Stomach (tissue), 9 donors: ENCODE data around the gene SYT11. TPM values are rescaled to one million over a fixed set of nuclear protein-coding genes. Genes with fewer than 3 reads are reported as not detected.

Experiments used
- DNase-seq, 2 donors: peaks; one replicate each; pipeline versions ENCODE4 v3.0.0 to v3.0.0-alpha.2; 2013 to 2019
- H3K27ac ChIP-seq, 5 donors: fragments of 200-600 bp in 4 of 5; sonication (generic) in 4 of 5; one replicate each; pipeline ENCODE4 v1.5.1; 2013 to 2019; ENCODE audit warnings: mild to moderate bottlenecking in 1 of 5, moderate library complexity in 1 of 5
- H3K27me3 ChIP-seq, 3 donors: fragments of 200-600 bp; sonication (generic); one replicate each; pipeline ENCODE4 v1.5.1; 2017 to 2019; ENCODE audit warnings: mixed run types in 1 of 3
- H3K36me3 ChIP-seq, 4 donors: fragments of 200-600 bp; sonication (generic); 1 replicate in 3 of 4; 2 replicates in 1 of 4; pipeline ENCODE4 v1.5.1; 2016 to 2019
- H3K4me1 ChIP-seq, 4 donors: fragments of 200-600 bp; sonication (generic); one replicate each; pipeline ENCODE4 v1.5.1; 2016 to 2019
- H3K4me3 ChIP-seq, 4 donors: fragments of 200-600 bp; sonication (generic) in 3 of 4; one replicate each; pipeline ENCODE4 v1.5.1; 2016 to 2019; ENCODE audit warnings: mild to moderate bottlenecking in 1 of 4
- H3K9me3 ChIP-seq, 4 donors: fragments of 200-600 bp; sonication (generic); one replicate each; pipeline ENCODE4 v1.5.1; 2016 to 2019
- EP300 ChIP-seq: sonication (generic); formaldehyde crosslinking; IDR thresholded peaks from one replicate; pipeline ENCODE4 v1.6.1; 2017; ENCODE audit warnings: antibody characterized with exemption
- POLR2A ChIP-seq, 4 donors: fragments of 450-650 bp; IDR thresholded peaks; one replicate each; pipeline ENCODE4 v1.6.1; 2016; ENCODE audit warnings: antibody characterized with exemption in 4 of 4, control low read depth in 2 of 4, mild to moderate bottlenecking in 1 of 4, moderate library complexity in 1 of 4
- POLR2AphosphoS5 ChIP-seq, 3 donors: sonication (generic); formaldehyde crosslinking; IDR thresholded peaks; one replicate each; pipeline ENCODE4 v1.6.1; 2016; ENCODE audit warnings: antibody characterized with exemption in 3 of 3
- WGBS, 5 donors: extraction: QIAGEN DNeasy Blood & Tissue Kit in 3 of 5; methylation state at CpG; one replicate each; pipeline versions ENCODE4 v1.1.5 to v1.1.7; 2013 to 2018; 5-methylcytosine and 5-hydroxymethylcytosine counted together
- intact Hi-C: fragments of 100-400 bp; cut with DNase I; formaldehyde crosslinking; loops from one replicate; pipeline ENCODE4 v1.15.1; 2023; ENCODE audit warnings: low total_unique reads
- polyA plus RNA-seq, 3 donors: library from polyadenylated mRNA; stranded (reverse); fragments of 200-250 nt; gene quantifications; one replicate each; pipeline ENCODE4 v1.2.3, GENCODE V29; 2013
- total RNA-seq, 5 donors: library from RNA; depleted of rRNA; stranded (reverse); fragments of >200 nt; gene quantifications; one replicate each; pipeline versions ENCODE4 v1.1.0 to v1.2.3, GENCODE V29; 2014 to 2016
- TF ChIP-seq, protein P1 (sequence below), 7 experiments: fragments of 450-650 bp in 4 of 7; fragments of 200-600 bp in 3 of 7; sonication (generic) in 3 of 7; IDR thresholded peaks; one replicate each; pipeline ENCODE4 v1.5.1; 2016 to 2019; ENCODE audit warnings: antibody characterized with exemption in 7 of 7, control low read depth in 2 of 7, mild to moderate bottlenecking in 1 of 7
- donor health status: healthy with polysubstance abuse.
- donor health status: Bipolar disorder and iron deficiency.
- donor health status: healthy.

SYT11 gene
- total and polyA plus RNA-seq, 8 donors = 0.76 to 12.9 (median 1.7) TPM

DNA sequence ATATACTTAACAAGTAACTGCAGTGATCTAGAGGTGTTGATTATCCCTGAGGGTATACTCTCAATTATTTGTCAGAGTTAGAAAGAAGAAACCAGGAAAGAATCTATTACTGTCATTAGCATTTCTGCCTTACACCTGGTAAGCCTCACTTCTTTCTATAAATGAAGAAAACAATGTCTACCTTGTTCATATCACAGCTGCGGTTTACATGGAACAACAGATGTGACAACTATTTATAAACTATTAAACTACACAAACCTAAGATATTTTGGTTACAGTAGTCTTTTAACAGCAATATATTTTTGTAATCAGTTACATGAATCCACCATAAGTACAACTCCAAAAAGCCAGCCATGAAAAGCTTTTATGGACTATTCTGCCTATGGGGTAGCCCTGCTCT is 43.0 kb upstream of the SYT11 start:
- intact Hi-C loops = no loop called here
- no peak overlapping the region for H3K4me3 ChIP-seq
- TF ChIP-seq, protein P1, sequence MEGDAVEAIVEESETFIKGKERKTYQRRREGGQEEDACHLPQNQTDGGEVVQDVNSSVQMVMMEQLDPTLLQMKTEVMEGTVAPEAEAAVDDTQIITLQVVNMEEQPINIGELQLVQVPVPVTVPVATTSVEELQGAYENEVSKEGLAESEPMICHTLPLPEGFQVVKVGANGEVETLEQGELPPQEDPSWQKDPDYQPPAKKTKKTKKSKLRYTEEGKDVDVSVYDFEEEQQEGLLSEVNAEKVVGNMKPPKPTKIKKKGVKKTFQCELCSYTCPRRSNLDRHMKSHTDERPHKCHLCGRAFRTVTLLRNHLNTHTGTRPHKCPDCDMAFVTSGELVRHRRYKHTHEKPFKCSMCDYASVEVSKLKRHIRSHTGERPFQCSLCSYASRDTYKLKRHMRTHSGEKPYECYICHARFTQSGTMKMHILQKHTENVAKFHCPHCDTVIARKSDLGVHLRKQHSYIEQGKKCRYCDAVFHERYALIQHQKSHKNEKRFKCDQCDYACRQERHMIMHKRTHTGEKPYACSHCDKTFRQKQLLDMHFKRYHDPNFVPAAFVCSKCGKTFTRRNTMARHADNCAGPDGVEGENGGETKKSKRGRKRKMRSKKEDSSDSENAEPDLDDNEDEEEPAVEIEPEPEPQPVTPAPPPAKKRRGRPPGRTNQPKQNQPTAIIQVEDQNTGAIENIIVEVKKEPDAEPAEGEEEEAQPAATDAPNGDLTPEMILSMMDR (IDR thresholded peaks at IDR 0.05) = no peak
- TF ChIP-seq POLR2AphosphoS5 (IDR thresholded peaks at IDR 0.05) (no peak), EP300 (no peak), POLR2A (IDR thresholded peaks at IDR 0.05) (no peak)
- no peaks in the 10 kb centered on the region for H3K9me3 ChIP-seq
- H3K4me1 ChIP-seq = no peaks in the 10 kb centered on the region
- DNase-seq = no peak
- WGBS, 5 donors = 89 to 100% (median 95%) methylated on average over 1 of the region's 1 CpG
- H3K36me3 ChIP-seq = peaks cover 31 to 100% (median 100%) of the 10 kb centered on the region in 4 donors
- H3K27me3 ChIP-seq = no peaks in the 10 kb centered on the region
- no peak overlapping the region for H3K27ac ChIP-seq

DNA sequence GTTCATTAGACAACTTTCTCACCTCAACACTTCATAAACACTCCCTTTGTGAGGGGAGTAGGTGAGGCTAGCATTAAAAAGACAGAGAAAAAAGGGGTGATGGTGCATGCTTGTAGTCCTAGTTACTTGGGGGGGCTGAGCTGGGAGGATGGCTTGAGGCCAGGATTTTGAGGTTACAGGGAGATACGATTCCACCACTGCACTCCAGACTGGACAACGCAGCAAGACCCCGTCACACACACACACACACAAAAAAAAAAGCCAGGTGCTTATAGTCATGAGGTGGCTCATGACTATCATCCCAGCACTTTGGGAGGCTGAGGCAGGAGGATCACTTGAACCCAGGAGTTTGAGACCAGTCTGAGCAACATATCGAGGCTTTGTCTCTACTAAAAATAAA is 31.9 kb upstream of the SYT11 start:
- no peaks in the 10 kb centered on the region for H3K27me3 ChIP-seq
- intact Hi-C loops = no loop called here
- 87 to 95% (median 90%) methylated on average over 4 of the region's 4 CpGs for WGBS, 5 donors
- DNase-seq = no peak
- H3K4me1 ChIP-seq = no peaks in the 10 kb centered on the region
- TF ChIP-seq, protein P1 (IDR thresholded peaks at IDR 0.05) = no peak
- TF ChIP-seq POLR2A (IDR thresholded peaks at IDR 0.05) = no peak
- TF ChIP-seq POLR2AphosphoS5 (IDR thresholded peaks at IDR 0.05) = no peak
- no peak for TF ChIP-seq EP300
- H3K9me3 ChIP-seq = no peaks in the 10 kb centered on the region
- H3K4me3 ChIP-seq = no peak overlapping the region
- peaks cover 28 to 62% (median 46%) of the 10 kb centered on the region in 4 donors for H3K36me3 ChIP-seq
- no peak overlapping the region for H3K27ac ChIP-seq

DNA sequence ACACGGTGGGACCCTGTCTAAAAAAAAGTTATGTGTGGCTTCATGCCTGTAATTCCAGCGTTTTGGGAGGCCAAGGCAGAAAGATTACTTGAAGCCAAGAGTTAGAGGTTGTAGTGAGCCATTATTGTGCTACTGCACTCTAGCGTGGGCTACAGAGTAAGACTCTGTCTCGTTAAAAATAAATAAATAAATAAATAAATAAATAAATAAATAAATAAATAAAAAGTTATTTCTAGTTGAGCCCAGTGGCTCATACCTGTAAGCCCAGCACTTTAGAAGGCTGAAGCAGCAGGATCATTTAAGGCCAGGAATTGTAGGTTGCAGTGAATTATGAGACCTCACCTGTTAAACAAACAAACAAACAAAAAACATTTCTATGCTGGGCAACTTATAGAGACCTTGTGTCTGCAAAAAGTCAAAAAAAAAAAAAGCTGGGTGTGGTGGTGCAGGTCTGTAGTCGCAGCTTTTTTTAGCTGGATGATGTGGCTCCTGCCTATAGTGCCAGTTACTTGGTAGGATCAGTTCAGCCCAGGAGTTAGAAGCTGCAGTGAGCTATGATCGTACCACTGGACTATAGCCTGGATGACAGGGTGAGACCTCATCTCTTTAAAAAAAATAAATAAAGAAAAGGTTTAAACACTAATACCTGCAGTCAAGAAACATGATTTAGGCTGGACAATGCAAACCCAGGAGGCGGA is 27.9 kb upstream of the SYT11 start:
- H3K4me1 ChIP-seq = peaks cover 0 to 7% (median 0%) of the 10 kb centered on the region in 4 donors
- H3K9me3 ChIP-seq = no peaks in the 10 kb centered on the region
- no peaks in the 10 kb centered on the region for H3K27me3 ChIP-seq
- no peak overlapping the region for H3K27ac ChIP-seq
- H3K4me3 ChIP-seq = no peak overlapping the region
- H3K36me3 ChIP-seq = peaks cover under 1 to 26% (median 6%) of the 10 kb centered on the region in 4 donors
- no peak for DNase-seq
- TF ChIP-seq POLR2A (IDR thresholded peaks at IDR 0.05) (no peak), POLR2AphosphoS5 (IDR thresholded peaks at IDR 0.05) (no peak), EP300 (no peak)
- TF ChIP-seq, protein P1 (IDR thresholded peaks at IDR 0.05) = no peak
- WGBS, 5 donors = 94 to 98% (median 97%) methylated on average over 7 of the region's 7 CpGs
- intact Hi-C loops = no loop called here

DNA sequence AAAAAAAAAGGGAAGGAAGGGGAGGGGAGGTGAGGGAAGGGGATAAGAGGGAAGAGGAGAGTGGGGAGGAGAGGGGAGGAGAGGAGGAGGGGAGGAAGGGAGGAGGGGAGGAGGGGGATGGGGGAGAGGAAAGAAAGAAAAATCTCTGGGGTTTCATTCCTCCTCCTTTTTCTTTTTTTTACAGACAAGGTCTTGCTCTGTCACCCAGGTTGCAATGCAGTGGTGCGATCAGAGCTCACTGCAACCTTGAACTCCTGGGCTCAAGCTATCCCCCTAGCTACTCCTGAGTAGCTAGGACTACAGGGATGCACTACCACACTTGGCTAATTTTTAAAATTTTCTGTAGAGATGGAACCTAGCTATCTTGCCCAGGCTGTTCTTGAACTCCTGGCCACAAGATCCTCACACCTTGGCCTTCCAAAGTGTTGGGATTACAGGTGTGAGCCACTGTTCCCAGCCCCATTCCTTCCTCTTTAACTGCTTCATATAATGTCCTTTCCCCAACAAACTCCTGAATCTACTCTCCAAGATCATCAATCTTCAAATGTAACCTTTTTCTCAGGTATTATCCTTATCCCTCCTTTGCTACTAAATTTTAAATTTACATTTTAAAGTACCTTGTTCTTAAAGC is 25.6 kb upstream of the SYT11 start:
- H3K4me1 ChIP-seq = peaks cover 0 to 7% (median 0%) of the 10 kb centered on the region in 4 donors
- H3K27ac ChIP-seq = no peak overlapping the region
- no peak for DNase-seq
- H3K9me3 ChIP-seq = no peaks in the 10 kb centered on the region
- intact Hi-C loops = no loop called here
- H3K36me3 ChIP-seq = peaks cover 0 to 18% (median 0%) of the 10 kb centered on the region in 4 donors
- no peaks in the 10 kb centered on the region for H3K27me3 ChIP-seq
- no peak overlapping the region for H3K4me3 ChIP-seq
- 83 to 100% (median 92%) methylated on average over 1 of the region's 1 CpG for WGBS, 5 donors
- TF ChIP-seq POLR2AphosphoS5 (IDR thresholded peaks at IDR 0.05) (no peak), POLR2A (IDR thresholded peaks at IDR 0.05) (no peak), EP300 (no peak)
- TF ChIP-seq, protein P1 (IDR thresholded peaks at IDR 0.05) = no peak
